H1 (cell line): ENCODE results near the gene ZC3HAV1. TPM values are rescaled to one million over a fixed set of nuclear protein-coding genes. Genes with fewer than 3 reads are reported as not detected.

ENCODE experiments used
- CTCF ChIA-PET: fragments of 300-600 bp; sonication (Branson Sonifier 250); formaldehyde crosslinking; loops from one replicate; lab custom pipeline; 2021; ENCODE audit not compliant: partially characterized antibody; lab: Charles Lee
- POLR2A ChIA-PET: fragments of 300-600 bp; sonication (Branson Sonifier 250); formaldehyde crosslinking; loops from one replicate; lab custom pipeline; 2021; ENCODE audit warnings: inconsistent platforms; ENCODE audit not compliant: partially characterized antibody; lab: Charles Lee
- DNase-seq, 2 experiments: peaks; one replicate each; pipeline versions ENCODE4 v3.0.0 to v3.0.0-alpha.2; 2010 to 2022; ENCODE audit warnings: low spot score in 2 of 2, low read depth in 1 of 2, mixed read lengths in 1 of 2
- FAIRE-seq: peaks from 2 replicates; lab custom pipeline; 2011; peaks lifted over from hg19 to GRCh38; lab: Jason Lieb, UNC
- H2AFZ ChIP-seq: 2 replicates; pipeline ENCODE4 v1.8.1; 2012; ENCODE audit warnings: low read length, inconsistent platforms
- H2AK5ac ChIP-seq: 2 replicates; pipeline ENCODE4 v1.6.1; 2013; ENCODE audit warnings: low read depth, low read length
- H2BK120ac ChIP-seq: replicated peaks from 2 replicates; pipeline ENCODE3; 2013; ENCODE audit warnings: low read depth, low read length, inconsistent platforms
- H2BK12ac ChIP-seq: 2 replicates; pipeline ENCODE4 v1.6.1; 2013; ENCODE audit warnings: low read depth, low read length
- H2BK15ac ChIP-seq: 2 replicates; pipeline ENCODE4 v1.6.1; 2013; ENCODE audit warnings: low read length
- H2BK20ac ChIP-seq: 2 replicates; pipeline ENCODE4 v1.6.1; 2013; ENCODE audit warnings: low read length
- H2BK5ac ChIP-seq: 2 replicates; pipeline ENCODE4 v1.6.1; 2013; ENCODE audit warnings: low read depth, low read length
- H3K14ac ChIP-seq: 2 replicates; pipeline ENCODE4 v1.6.1; 2013; ENCODE audit warnings: inconsistent platforms; ENCODE audit not compliant: insufficient read length
- H3K18ac ChIP-seq: 2 replicates; pipeline ENCODE4 v1.6.1; 2013; ENCODE audit warnings: low read length; ENCODE audit errors: extremely low read depth
- H3K23ac ChIP-seq: 2 replicates; pipeline ENCODE4 v1.6.1; 2013; ENCODE audit warnings: inconsistent platforms; ENCODE audit not compliant: insufficient read length
- H3K23me2 ChIP-seq: 2 replicates; pipeline ENCODE4 v1.6.1; 2013; ENCODE audit warnings: low read depth, low read length
- H3K27ac ChIP-seq: 2 replicates; pipeline ENCODE4 v1.6.1; 2011; ENCODE audit warnings: low read depth, low read length, inconsistent platforms
- H3K27me3 ChIP-seq, 4 experiments: replicated peaks in 1 of 4; 1 replicate in 1 of 4; 2 replicates in 3 of 4; pipeline versions ENCODE4 v1.6.1 to v1.8.1; 2011 to 2013; ENCODE audit warnings: low read length in 3 of 4, mild to moderate bottlenecking in 3 of 4, inconsistent platforms in 2 of 4, mixed read lengths in 2 of 4, moderate library complexity in 1 of 4; ENCODE audit not compliant: control insufficient read depth in 3 of 4, insufficient read depth in 3 of 4; ENCODE audit errors: extremely low read depth in 1 of 4
- H3K36me3 ChIP-seq, 4 experiments: 2 replicates each; pipeline versions ENCODE4 v1.6.1 to v1.8.1; 2011 to 2013; ENCODE audit warnings: mild to moderate bottlenecking in 4 of 4, low read length in 3 of 4, moderate library complexity in 2 of 4, control low read depth in 1 of 4, inconsistent platforms in 1 of 4; ENCODE audit not compliant: insufficient read depth in 4 of 4, control insufficient read depth in 2 of 4
- H3K4ac ChIP-seq: replicated peaks from 2 replicates; pipeline ENCODE3; 2013; ENCODE audit warnings: low read length, low read depth, mixed read lengths, inconsistent platforms; ENCODE audit not compliant: insufficient read length
- H3K4me1 ChIP-seq, 4 experiments: replicated peaks in 1 of 4; 1 replicate in 1 of 4; 2 replicates in 3 of 4; pipeline versions ENCODE4 v1.6.1 to v1.8.1; 2011 to 2013; ENCODE audit warnings: low read length in 3 of 4, inconsistent platforms in 2 of 4, mixed read lengths in 1 of 4; ENCODE audit not compliant: insufficient read depth in 4 of 4, control insufficient read depth in 3 of 4
- H3K4me2 ChIP-seq, 2 experiments: 2 replicates each; pipeline versions ENCODE4 v1.6.1 to v1.8.1; 2011 to 2013; ENCODE audit warnings: low read depth in 2 of 2, low read length in 2 of 2, control low read depth in 1 of 2, inconsistent platforms in 1 of 2, mild to moderate bottlenecking in 1 of 2; ENCODE audit not compliant: insufficient read depth in 1 of 2
- H3K4me3 ChIP-seq, 4 experiments: fragments of 200-600, 300-600 bp in 1 of 4; sonication (generic), shearing (Covaris generic), sonication (Bioruptor Twin) in 1 of 4; 2 replicates each; pipeline versions ENCODE4 v1.5.1 to v1.8.1; 2011 to 2016; ENCODE audit warnings: low read length in 4 of 4, low read depth in 3 of 4, control low read depth in 2 of 4, inconsistent platforms in 2 of 4, mild to moderate bottlenecking in 2 of 4, mixed read lengths in 1 of 4, moderate library complexity in 1 of 4; ENCODE audit not compliant: insufficient read depth in 2 of 4; ENCODE audit errors: extremely low read depth in 1 of 4
- H3K56ac ChIP-seq: replicated peaks from 2 replicates; pipeline ENCODE3; 2013; ENCODE audit warnings: low read depth, mild to moderate bottlenecking, mixed read lengths, low read length, inconsistent platforms; ENCODE audit not compliant: insufficient read length
- H3K79me1 ChIP-seq: 2 replicates; pipeline ENCODE4 v1.6.1; 2013; ENCODE audit warnings: low read depth, low read length, control low read depth
- H3K79me2 ChIP-seq, 2 experiments: 2 replicates each; pipeline versions ENCODE4 v1.6.1 to v1.8.1; 2012 to 2013; ENCODE audit warnings: low read length in 2 of 2, mild to moderate bottlenecking in 2 of 2, inconsistent platforms in 1 of 2; ENCODE audit not compliant: insufficient read depth in 2 of 2, control insufficient read depth in 1 of 2
- H3K9ac ChIP-seq, 4 experiments: replicated peaks in 1 of 4; 1 replicate in 1 of 4; 2 replicates in 3 of 4; pipeline versions ENCODE4 v1.6.1 to v1.8.1; 2011 to 2013; ENCODE audit warnings: low read depth in 3 of 4, low read length in 3 of 4, control low read depth in 2 of 4, mild to moderate bottlenecking in 2 of 4, moderate library complexity in 2 of 4, inconsistent platforms in 1 of 4; ENCODE audit errors: extremely low read depth in 1 of 4
- H3K9me3 ChIP-seq, 2 experiments: 2 replicates each; pipeline versions ENCODE4 v1.6.1 to v1.8.1; 2012 to 2013; ENCODE audit warnings: mild to moderate bottlenecking in 2 of 2, moderate library complexity in 2 of 2, control low read depth in 1 of 2, inconsistent platforms in 1 of 2, low read depth in 1 of 2, low read length in 1 of 2, mixed read lengths in 1 of 2; ENCODE audit not compliant: insufficient read depth in 2 of 2
- H4K20me1 ChIP-seq, 2 experiments: replicated peaks in 1 of 2; 2 replicates each; pipeline versions ENCODE3 to v1.8.1; 2011 to 2013; ENCODE audit warnings: inconsistent platforms in 2 of 2, low read length in 2 of 2, mild to moderate bottlenecking in 1 of 2; ENCODE audit not compliant: insufficient read depth in 2 of 2, control insufficient read depth in 1 of 2
- H4K5ac ChIP-seq: 2 replicates; pipeline ENCODE4 v1.6.1; 2013; ENCODE audit warnings: low read length, low read depth, mixed read lengths, inconsistent platforms; ENCODE audit not compliant: insufficient read length
- H4K8ac ChIP-seq: 2 replicates; pipeline ENCODE4 v1.8.0; 2013; ENCODE audit warnings: mild to moderate bottlenecking, moderate library complexity, low read length, inconsistent platforms; ENCODE audit not compliant: insufficient read depth; ENCODE audit errors: extremely low read depth
- H4K91ac ChIP-seq: replicated peaks from 2 replicates; pipeline ENCODE3; 2013; ENCODE audit warnings: low read length, mixed read lengths, inconsistent platforms; ENCODE audit not compliant: insufficient read length
- ATF3 ChIP-seq: IDR thresholded peaks from 2 replicates; pipeline ENCODE4 v1.6.1; 2011; ENCODE audit warnings: low read depth, mild to moderate bottlenecking, low read length; ENCODE audit not compliant: insufficient read depth
- EZH2 ChIP-seq: fragments of 200-600 bp; sonication (generic); IDR thresholded peaks from 2 replicates; pipeline ENCODE4 v1.7.1; 2012; ENCODE audit warnings: low read depth, mild to moderate bottlenecking, moderate library complexity, low read length, inconsistent platforms; ENCODE audit not compliant: severe bottlenecking
- GABPA ChIP-seq: IDR thresholded peaks from 2 replicates; pipeline ENCODE4 v1.6.1; 2011; ENCODE audit warnings: mild to moderate bottlenecking, low read length, moderate library complexity, borderline replicate concordance; ENCODE audit not compliant: insufficient read depth
- JUND ChIP-seq: IDR thresholded peaks from 2 replicates; pipeline ENCODE4 v1.6.1; 2011; ENCODE audit warnings: mild to moderate bottlenecking, improper control_type of control experiment, low read length
- KDM4A ChIP-seq: IDR thresholded peaks from one replicate; pipeline ENCODE4 v1.7.1; 2012; ENCODE audit warnings: low read depth, mild to moderate bottlenecking, moderate library complexity, low read length, inconsistent platforms; ENCODE audit not compliant: severe bottlenecking
- NANOG ChIP-seq: IDR thresholded peaks from 2 replicates; pipeline ENCODE4 v1.6.1; 2011; ENCODE audit warnings: low read length, low read depth, mild to moderate bottlenecking, inconsistent platforms; ENCODE audit not compliant: insufficient read depth, poor library complexity, severe bottlenecking
- SIX5 ChIP-seq: IDR thresholded peaks from 2 replicates; pipeline ENCODE4 v1.6.1; 2011; ENCODE audit warnings: mild to moderate bottlenecking, low read depth, low read length
- SP2 ChIP-seq: IDR thresholded peaks from 2 replicates; pipeline ENCODE4 v1.6.1; 2012; ENCODE audit warnings: mild to moderate bottlenecking, low read length, inconsistent platforms
- SP4 ChIP-seq: IDR thresholded peaks from 2 replicates; pipeline ENCODE4 v1.6.1; 2012; ENCODE audit warnings: low read length, inconsistent platforms
- TAF1 ChIP-seq: IDR thresholded peaks from 2 replicates; pipeline ENCODE4 v1.6.1; 2011; ENCODE audit warnings: mild to moderate bottlenecking, low read depth, low read length
- ZNF274 ChIP-seq: IDR thresholded peaks from 2 replicates; pipeline ENCODE4 v1.7.0; 2012; ENCODE audit warnings: low read length, borderline replicate concordance; ENCODE audit errors: extremely low read depth
- WGBS, 2 experiments: shearing (Covaris generic) in 1 of 2; methylation state at CpG; one replicate each; pipeline versions ENCODE4 v1.1.6 to v1.1.7; 2013 to 2015; ENCODE audit warnings: low lambda C conversion rate in 2 of 2, mixed read lengths in 2 of 2, inconsistent platforms in 1 of 2, low coverage in 1 of 2, missing lambda C conversion rate in 1 of 2; ENCODE audit not compliant: insufficient replicate concordance in 2 of 2, insufficient coverage in 1 of 2, insufficient read length in 1 of 2; ENCODE audit errors: extremely low coverage in 1 of 2, missing lambda C conversion rate in 1 of 2; 5-methylcytosine and 5-hydroxymethylcytosine counted together
- polyA plus RNA-seq, 7 experiments: library from polyadenylated mRNA; depleted of rRNA in 3 of 7; stranded (reverse) in 5 of 7; unstranded in 2 of 7; fragments of >200 nt in 5 of 7; fragments of 200-250 nt in 2 of 7; gene quantifications; 1 replicate in 5 of 7; 2 replicates in 1 of 7; 4 replicates in 1 of 7; pipeline versions ENCODE4 v1.2.1 to v1.2.3, GENCODE V29; 2011 to 2013; ENCODE audit warnings: missing spikeins in 2 of 7, mixed read lengths in 2 of 7
- total RNA-seq: library from RNA; stranded (reverse); fragmentation: NEBNext Ultra II Directional; extraction: Animal tissue kit (Norgen Biotek cat#: 25700); gene quantifications from 2 replicates; pipeline ENCODE4 v1.2.1, GENCODE V29; 2021
- TF ChIP-seq, protein P1 (sequence below): IDR thresholded peaks from 2 replicates; pipeline ENCODE4 v1.6.1; 2012; ENCODE audit warnings: inconsistent platforms

The ZC3HAV1 gene
- total and polyA plus RNA-seq, 2 of the 8 experiments (the other 6 are each of a cell fraction or from before 2014, with no cell fraction given) = 22.5 to 43.4 TPM

- Histone ChIP-seq H3K56ac (no peak overlapping the region), H4K20me1 (no peaks in the 10 kb centered on the region), H3K79me2 (peaks cover 0 to 10% of the 10 kb centered on the region in 2 experiments; a peak in 1 of 4 replicates), H2AK5ac (no peak overlapping the region), H3K27ac (no peak overlapping the region), H4K8ac (no peak overlapping the region), H3K4me3 (no peak overlapping the region), H2BK15ac (no peak overlapping the region), H2BK5ac (no peak overlapping the region), H3K23ac (no peak overlapping the region), H3K79me1 (peaks cover 3% of the 10 kb centered on the region; the same call in 1 of the 2 replicates), H2BK20ac (peak overlapping the region; percentile 40; the same call in 1 of the 2 replicates), H3K4me1 (peaks cover 3 to 13% (median 12%) of the 10 kb centered on the region in 4 experiments), H4K91ac (no peak overlapping the region), H2AFZ (no peak overlapping the region), H3K36me3 (peaks cover 0 to 12% (median 4%) of the 10 kb centered on the region in 4 experiments; a peak in 3 of 8 replicates), H2BK120ac (no peak overlapping the region), H3K4ac (no peak overlapping the region), H3K9ac (no peak overlapping the region), H3K18ac (no peak overlapping the region), H3K27me3 (no peaks in the 10 kb centered on the region), H3K9me3 (no peaks in the 10 kb centered on the region), H4K5ac (no peak overlapping the region), H2BK12ac (no peak overlapping the region), H3K14ac (no peak overlapping the region), H3K23me2 (no peaks in the 10 kb centered on the region), H3K4me2 (no peak overlapping the region)
- POLR2A ChIA-PET = no interaction called here
- CTCF ChIA-PET = interaction anchor here (5.5 kb wide), 1 partner anchor 17 kb away, joined by 27 read pairs; no protein-coding TSS in a partner anchor
- DNase-seq = no peak
- no peak for FAIRE-seq
- WGBS, 2 experiments = 86% methylated on average over 9 of the region's 9 CpGs; no CpG with 5 or more reads in 1 of the 2 experiments
- TF ChIP-seq KDM4A (no peak), ZNF274 (no peak), SP2 (no peak), SIX5 (no peak), NANOG (no peak), GABPA (no peak), JUND (no peak), ATF3 (no peak), TAF1 (no peak), SP4 (no peak), EZH2 (no peak)
- TF ChIP-seq, protein P1, sequence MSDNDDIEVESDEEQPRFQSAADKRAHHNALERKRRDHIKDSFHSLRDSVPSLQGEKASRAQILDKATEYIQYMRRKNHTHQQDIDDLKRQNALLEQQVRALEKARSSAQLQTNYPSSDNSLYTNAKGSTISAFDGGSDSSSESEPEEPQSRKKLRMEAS = no peak
Observed at GRCh38 chr7:139092090-139092796, 17.3 kb downstream of the ZC3HAV1 start.
